SK-N-SH treated with all-trans-retinoic acid at 6 μM for 48 hours (cell line): ENCODE data around the gene B4GALT1.

Experiments used
- ATAC-seq: fragments of 200-7000 bp; cut with Tn5 transposase; 3 replicates; pipeline ENCODE4 v1.9.1; 2020; ENCODE audit warnings: mild to moderate bottlenecking, moderate library complexity
- CSRNP3 ChIP-seq: fragments of 250-450 bp; sonication (Bioruptor Pico); IDR thresholded peaks from 2 replicates; pipeline ENCODE4 v1.5.1; 2021; ENCODE audit warnings: mild to moderate bottlenecking, moderate library complexity
- GLIS3 ChIP-seq: fragments of 250-450 bp; sonication (Bioruptor Pico); IDR thresholded peaks from 2 replicates; pipeline ENCODE4 v1.5.0; 2020; ENCODE audit warnings: mild to moderate bottlenecking, moderate library complexity
- ISL1 ChIP-seq: fragments of 250-450 bp; sonication (Bioruptor Pico); IDR thresholded peaks from 2 replicates; pipeline ENCODE4 v2.1.2; 2022; ENCODE audit warnings: mild to moderate bottlenecking, moderate library complexity
- OSR1 ChIP-seq: fragments of 250-450 bp; sonication (Bioruptor Pico); IDR thresholded peaks from 2 replicates; pipeline ENCODE4 v1.8.0; 2022; ENCODE audit warnings: moderate library complexity, mild to moderate bottlenecking, inconsistent platforms
- POU6F1 ChIP-seq: fragments of 250-450 bp; sonication (Bioruptor Pico); IDR thresholded peaks from 2 replicates; pipeline ENCODE4 v1.8.0; 2021; ENCODE audit warnings: low read depth, mild to moderate bottlenecking, moderate library complexity, borderline replicate concordance
- PPARA ChIP-seq: fragments of 250-450 bp; sonication (Bioruptor Pico); IDR thresholded peaks from 2 replicates; pipeline ENCODE4 v1.5.0; 2020; ENCODE audit warnings: mild to moderate bottlenecking, borderline replicate concordance
- RARB ChIP-seq: fragments of 250-450 bp; sonication (Bioruptor Pico); IDR thresholded peaks from 2 replicates; pipeline ENCODE4 v1.8.0; 2021; ENCODE audit warnings: mild to moderate bottlenecking, moderate library complexity
- SNAI2 ChIP-seq: fragments of 250-450 bp; sonication (Bioruptor Pico); IDR thresholded peaks from 2 replicates; pipeline ENCODE4 v1.5.0; 2020; ENCODE audit warnings: mild to moderate bottlenecking, moderate library complexity
- TOX ChIP-seq: fragments of 250-450 bp; sonication (Bioruptor Pico); IDR thresholded peaks from 2 replicates; pipeline ENCODE4 v1.8.0; 2021; ENCODE audit warnings: mild to moderate bottlenecking, moderate library complexity, borderline replicate concordance
- ZC3H10 ChIP-seq: fragments of 250-450 bp; sonication (Bioruptor Pico); IDR thresholded peaks from 2 replicates; pipeline ENCODE4 v1.5.1; 2021; ENCODE audit warnings: mild to moderate bottlenecking, moderate library complexity
- ZNF70 ChIP-seq: fragments of 450-650 bp; formaldehyde crosslinking; IDR thresholded peaks from 2 replicates; pipeline ENCODE4 v1.5.0; 2020; ENCODE audit warnings: mild to moderate bottlenecking, moderate library complexity
- TF ChIP-seq, protein P1 (sequence below): fragments of 250-450 bp; sonication (Bioruptor Pico); IDR thresholded peaks from 2 replicates; pipeline ENCODE4 v1.5.1; 2020; ENCODE audit warnings: low read depth, mild to moderate bottlenecking, moderate library complexity

The B4GALT1 gene

DNA sequence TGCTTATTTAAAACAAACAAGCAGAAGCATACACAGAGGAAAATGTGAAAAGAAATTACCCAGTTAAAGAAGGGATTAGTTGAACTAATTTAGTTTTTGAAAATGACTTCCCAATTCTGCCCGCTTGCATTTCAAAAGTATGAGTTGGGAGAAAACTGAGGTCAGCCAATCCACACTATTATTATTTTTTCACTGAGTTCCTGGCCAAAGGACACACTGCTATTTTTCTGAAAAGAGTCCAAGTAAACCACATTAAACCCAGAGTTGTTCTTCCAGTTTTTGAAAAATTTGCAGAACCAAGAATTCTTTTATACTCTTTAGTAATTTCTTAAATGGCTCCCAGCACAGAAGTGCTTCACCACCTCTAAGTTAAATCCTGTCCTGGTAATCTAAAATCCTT is 98.1 kb downstream of the B4GALT1 start:
- ATAC-seq, result no peak
- TF ChIP-seq OSR1 (CRISPR knock-in tag) (no peak), CSRNP3 (CRISPR knock-in tag) (no peak), ISL1 (CRISPR knock-in tag) (no peak), GLIS3 (CRISPR knock-in tag) (no peak), PPARA (CRISPR knock-in tag) (no peak), ZNF70 (no peak)

DNA sequence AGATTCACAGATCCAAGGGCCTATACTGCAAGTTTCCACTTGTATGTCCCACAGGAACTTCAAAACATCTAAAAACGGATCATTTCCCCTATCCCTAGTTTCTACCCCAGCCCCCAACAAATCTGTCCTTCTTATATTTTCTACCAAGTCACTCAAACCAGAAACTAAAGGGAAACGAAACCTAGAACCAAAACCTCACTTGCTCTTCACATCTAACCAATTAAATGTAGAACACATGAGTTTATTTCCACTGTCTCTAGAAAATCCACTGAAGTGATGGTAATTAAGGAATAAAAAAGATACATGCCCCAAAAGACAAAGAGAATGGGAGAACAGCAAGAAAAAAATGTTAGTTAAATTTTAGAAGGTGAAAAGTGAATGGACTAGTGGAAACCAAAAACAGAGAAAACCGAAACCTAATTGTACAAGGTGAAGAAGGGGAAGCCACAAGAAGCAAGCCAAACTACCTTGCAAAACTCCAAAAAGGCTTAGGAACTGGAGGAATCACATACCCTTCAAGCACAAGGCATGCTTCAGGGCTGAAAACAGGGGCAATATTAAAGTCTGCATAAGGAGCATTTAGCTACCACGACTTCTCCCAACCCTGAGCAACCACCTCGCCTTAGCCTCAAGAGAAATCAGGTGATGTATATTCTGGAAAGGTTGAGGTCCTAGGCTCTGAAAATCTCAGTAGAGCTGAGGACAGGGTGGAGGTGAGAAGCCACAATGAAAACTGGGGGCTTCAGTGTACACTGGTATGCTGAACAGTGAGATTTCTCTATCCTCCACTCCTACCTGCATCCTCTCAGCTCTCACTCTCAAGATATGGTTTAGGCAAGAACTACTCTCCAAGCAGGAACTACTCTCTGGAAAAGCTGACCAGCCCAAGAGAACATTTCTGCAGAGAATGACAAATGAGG is 101.7 kb downstream of the B4GALT1 start:
- TF ChIP-seq POU6F1 (no peak), SNAI2 (CRISPR knock-in tag) (no peak), RARB (CRISPR knock-in tag) (no peak), TOX (CRISPR knock-in tag) (no peak), ZC3H10 (CRISPR knock-in tag) (no peak), CSRNP3 (CRISPR knock-in tag) (no peak)
- TF ChIP-seq, protein P1, sequence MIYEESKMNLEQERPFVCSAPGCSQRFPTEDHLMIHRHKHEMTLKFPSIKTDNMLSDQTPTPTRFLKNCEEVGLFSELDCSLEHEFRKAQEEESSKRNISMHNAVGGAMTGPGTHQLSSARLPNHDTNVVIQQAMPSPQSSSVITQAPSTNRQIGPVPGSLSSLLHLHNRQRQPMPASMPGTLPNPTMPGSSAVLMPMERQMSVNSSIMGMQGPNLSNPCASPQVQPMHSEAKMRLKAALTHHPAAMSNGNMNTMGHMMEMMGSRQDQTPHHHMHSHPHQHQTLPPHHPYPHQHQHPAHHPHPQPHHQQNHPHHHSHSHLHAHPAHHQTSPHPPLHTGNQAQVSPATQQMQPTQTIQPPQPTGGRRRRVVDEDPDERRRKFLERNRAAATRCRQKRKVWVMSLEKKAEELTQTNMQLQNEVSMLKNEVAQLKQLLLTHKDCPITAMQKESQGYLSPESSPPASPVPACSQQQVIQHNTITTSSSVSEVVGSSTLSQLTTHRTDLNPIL (CRISPR knock-in tag), result no peak
- ATAC-seq, result no peak
